Activated CD8-positive, alpha-beta T cell treated with anti-CD3 and anti-CD28 coated beads for 36 hours (primary cell): ENCODE data around the gene PITPNM1. TPM values are rescaled to one million over a fixed set of nuclear protein-coding genes. Genes with fewer than 3 reads are reported as not detected.

Source experiments
- ATAC-seq: fragments of 200-7000 bp; cut with Tn5 transposase; one replicate; pipeline ENCODE4 v1.10.0; 2021; ENCODE audit warnings: mild to moderate bottlenecking, moderate library complexity
- CTCF ChIA-PET: fragments of 350-600 bp; sonication (Branson Sonifier 250); formaldehyde crosslinking; loops from one replicate; lab custom pipeline; 2021; ENCODE audit warnings: antibody characterized with exemption; lab: Charles Lee
- POLR2A ChIA-PET: fragments of 350-600 bp; sonication (Branson Sonifier 250); formaldehyde crosslinking; loops from one replicate; lab custom pipeline; 2021; ENCODE audit warnings: antibody characterized with exemption; lab: Charles Lee
- DNase-seq: peaks from one replicate; pipeline ENCODE4 v3.0.0-alpha.2; 2020
- H3K27ac Mint-ChIP-seq: one replicate; pipeline ENCODE4 v1.8.0; 2021; ENCODE audit warnings: mild to moderate bottlenecking, mixed read lengths
- H3K27me3 Mint-ChIP-seq: one replicate; pipeline ENCODE4 v1.8.0; 2021; ENCODE audit warnings: mixed read lengths
- H3K36me3 Mint-ChIP-seq: one replicate; pipeline ENCODE4 v1.8.0; 2021; ENCODE audit warnings: low read depth, mixed read lengths
- H3K4me1 Mint-ChIP-seq: one replicate; pipeline ENCODE4 v1.8.0; 2021; ENCODE audit warnings: low read depth, mixed read lengths
- H3K4me3 Mint-ChIP-seq: one replicate; pipeline ENCODE4 v1.8.0; 2021; ENCODE audit warnings: mild to moderate bottlenecking, moderate library complexity, mixed read lengths
- H3K9me3 Mint-ChIP-seq: one replicate; pipeline ENCODE4 v1.8.0; 2021; ENCODE audit warnings: mixed read lengths
- CTCF ChIP-seq: fragments of 200-600 bp; IDR thresholded peaks from one replicate; pipeline ENCODE4 v1.8.0; 2022; ENCODE audit warnings: antibody characterized with exemption, mild to moderate bottlenecking
- intact Hi-C: fragments of 100-400 bp; cut with micrococcal nuclease; formaldehyde crosslinking; loops from one replicate; pipeline ENCODE4 v1.10.0; 2022
- total RNA-seq, 2 experiments: library from RNA; stranded (reverse); gene quantifications; one replicate each; pipeline ENCODE4 v1.2.3, GENCODE V29; 2021

PITPNM1 gene
- total RNA-seq, 2 experiments from 2014 or later, result 87.8 to 88.1 TPM

GRCh38 chr11:67545280-67545679 lies 40.1 kb upstream of the PITPNM1 start:
- Mint-ChIP-seq H3K4me3 (no peak overlapping the region), H3K36me3 (no peaks in the 10 kb centered on the region), H3K27ac (no peak overlapping the region), H3K4me1 (no peaks in the 10 kb centered on the region), H3K9me3 (no peaks in the 10 kb centered on the region), H3K27me3 (no peaks in the 10 kb centered on the region)
- TF ChIP-seq CTCF, result no peak
- ChIA-PET POLR2A (interaction anchor here (1.0 kb wide), 1 partner anchor 24 kb away, joined by 3 read pairs; no protein-coding TSS in a partner anchor), CTCF (interaction anchor here (1.9 kb wide), 1 partner anchor 9 kb away, joined by 7 read pairs; no protein-coding TSS in a partner anchor)
- intact Hi-C loops, result no loop called here
- no peak for ATAC-seq
- DNase-seq, result no peak

GRCh38 chr11:67544616-67545242 lies 39.6 kb upstream of the PITPNM1 start:
- H3K27ac Mint-ChIP-seq, result no peak overlapping the region
- no peaks in the 10 kb centered on the region for H3K36me3 Mint-ChIP-seq
- no peak for ATAC-seq
- intact Hi-C loops, result no loop called here
- H3K4me3 Mint-ChIP-seq, result no peak overlapping the region
- no peaks in the 10 kb centered on the region for H3K27me3 Mint-ChIP-seq
- CTCF ChIA-PET, result interaction anchor here (1.9 kb wide), 1 partner anchor 8 kb away, joined by 7 read pairs; no protein-coding TSS in a partner anchor
- no peaks in the 10 kb centered on the region for H3K9me3 Mint-ChIP-seq
- TF ChIP-seq CTCF, result no peak
- POLR2A ChIA-PET, result interaction anchor here (0.6 to 1.0 kb wide), 2 partner anchors 25 to 202 kb away, joined by 3 read pairs; no protein-coding TSS in a partner anchor
- H3K4me1 Mint-ChIP-seq, result no peaks in the 10 kb centered on the region
- no peak for DNase-seq

GRCh38 chr11:67543585-67543984 lies 38.4 kb upstream of the PITPNM1 start:
- POLR2A ChIA-PET, result interaction anchor here (1.0 kb wide), 1 partner anchor 8 kb away, joined by 3 read pairs; no protein-coding TSS in a partner anchor

GRCh38 chr11:67542971-67543370 lies 37.8 kb upstream of the PITPNM1 start:
- no peak for ATAC-seq
- no peak for DNase-seq
- intact Hi-C loops, result no loop called here
- ChIA-PET CTCF (no interaction called here), POLR2A (interaction anchor here (1.0 kb wide), 1 partner anchor 9 kb away, joined by 3 read pairs; no protein-coding TSS in a partner anchor)
- TF ChIP-seq CTCF, result no peak
- no peak overlapping the region for H3K4me3 Mint-ChIP-seq
- H3K27ac Mint-ChIP-seq, result no peak overlapping the region
- no peaks in the 10 kb centered on the region for H3K27me3 Mint-ChIP-seq
- H3K4me1 Mint-ChIP-seq, result no peaks in the 10 kb centered on the region
- no peaks in the 10 kb centered on the region for H3K36me3 Mint-ChIP-seq
- H3K9me3 Mint-ChIP-seq, result no peaks in the 10 kb centered on the region

More at GRCh38 chr11:67543585-67543984, 38.4 kb upstream of the PITPNM1 start:
- Mint-ChIP-seq H3K27me3 (no peaks in the 10 kb centered on the region), H3K27ac (no peak overlapping the region), H3K4me3 (no peak overlapping the region), H3K36me3 (no peaks in the 10 kb centered on the region), H3K4me1 (no peaks in the 10 kb centered on the region), H3K9me3 (no peaks in the 10 kb centered on the region)
- DNase-seq (no peak), ATAC-seq (no peak)
- no peak for TF ChIP-seq CTCF
- intact Hi-C loops, result no loop called here
- CTCF ChIA-PET, result no interaction called here

GRCh38 chr11:67542169-67542568 lies 37.0 kb upstream of the PITPNM1 start:
- TF ChIP-seq CTCF, result no peak

More at GRCh38 chr11:67542169-67542568, 37.0 kb upstream of the PITPNM1 start:
- DNase-seq (no peak), ATAC-seq (no peak)
- Mint-ChIP-seq H3K27ac (no peak overlapping the region), H3K27me3 (no peaks in the 10 kb centered on the region), H3K4me1 (no peaks in the 10 kb centered on the region), H3K9me3 (no peaks in the 10 kb centered on the region), H3K4me3 (no peak overlapping the region), H3K36me3 (no peaks in the 10 kb centered on the region)
- intact Hi-C loops, result no loop called here
- ChIA-PET POLR2A (no interaction called here), CTCF (no interaction called here)
